SK-N-SH treated with all-trans-retinoic acid at 6 μM for 48 hours (cell line): ENCODE data around the gene IL6ST.

ENCODE experiments used
- ATAC-seq: fragments of 200-7000 bp; cut with Tn5 transposase; 3 replicates; pipeline ENCODE4 v1.9.1; 2020; ENCODE audit warnings: mild to moderate bottlenecking, moderate library complexity
- ARNTL ChIP-seq: fragments of 450-650 bp; formaldehyde crosslinking; IDR thresholded peaks from 2 replicates; pipeline ENCODE4 v1.5.0; 2020; ENCODE audit warnings: low read depth, mild to moderate bottlenecking, moderate library complexity, borderline replicate concordance
- BACH2 ChIP-seq: fragments of 250-450 bp; sonication (Bioruptor Pico); IDR thresholded peaks from 2 replicates; pipeline ENCODE4 v1.9.0; 2021; ENCODE audit warnings: mild to moderate bottlenecking, borderline replicate concordance
- CREB5 ChIP-seq: fragments of 250-450 bp; sonication (Bioruptor Pico); IDR thresholded peaks from 2 replicates; pipeline ENCODE4 v1.5.1; 2020; ENCODE audit warnings: low read depth, mild to moderate bottlenecking, moderate library complexity
- CSDC2 ChIP-seq: fragments of 250-450 bp; sonication (Bioruptor Pico); IDR thresholded peaks from 2 replicates; pipeline ENCODE4 v1.5.0; 2020; ENCODE audit warnings: mild to moderate bottlenecking, moderate library complexity
- CSRNP3 ChIP-seq: fragments of 250-450 bp; sonication (Bioruptor Pico); IDR thresholded peaks from 2 replicates; pipeline ENCODE4 v1.5.1; 2021; ENCODE audit warnings: mild to moderate bottlenecking, moderate library complexity
- ESRRG ChIP-seq: fragments of 250-450 bp; sonication (Bioruptor Pico); IDR thresholded peaks from 2 replicates; pipeline ENCODE4 v1.6.1; 2021; ENCODE audit warnings: mild to moderate bottlenecking
- GLIS3 ChIP-seq: fragments of 250-450 bp; sonication (Bioruptor Pico); IDR thresholded peaks from 2 replicates; pipeline ENCODE4 v1.5.0; 2020; ENCODE audit warnings: mild to moderate bottlenecking, moderate library complexity
- ISL1 ChIP-seq: fragments of 250-450 bp; sonication (Bioruptor Pico); IDR thresholded peaks from 2 replicates; pipeline ENCODE4 v2.1.2; 2022; ENCODE audit warnings: mild to moderate bottlenecking, moderate library complexity
- OSR1 ChIP-seq: fragments of 250-450 bp; sonication (Bioruptor Pico); IDR thresholded peaks from 2 replicates; pipeline ENCODE4 v1.8.0; 2022; ENCODE audit warnings: moderate library complexity, mild to moderate bottlenecking, inconsistent platforms
- PATZ1 ChIP-seq: fragments of 250-450 bp; sonication (Bioruptor Pico); IDR thresholded peaks from 2 replicates; pipeline ENCODE4 v1.8.0; 2020; ENCODE audit warnings: mild to moderate bottlenecking, moderate library complexity, borderline replicate concordance
- POU6F1 ChIP-seq: fragments of 250-450 bp; sonication (Bioruptor Pico); IDR thresholded peaks from 2 replicates; pipeline ENCODE4 v1.8.0; 2021; ENCODE audit warnings: low read depth, mild to moderate bottlenecking, moderate library complexity, borderline replicate concordance
- RARB ChIP-seq: fragments of 250-450 bp; sonication (Bioruptor Pico); IDR thresholded peaks from 2 replicates; pipeline ENCODE4 v1.8.0; 2021; ENCODE audit warnings: mild to moderate bottlenecking, moderate library complexity
- SNAI2 ChIP-seq: fragments of 250-450 bp; sonication (Bioruptor Pico); IDR thresholded peaks from 2 replicates; pipeline ENCODE4 v1.5.0; 2020; ENCODE audit warnings: mild to moderate bottlenecking, moderate library complexity
- TCF4 ChIP-seq: fragments of 250-450 bp; sonication (Bioruptor Pico); IDR thresholded peaks from 2 replicates; pipeline ENCODE4 v1.8.0; 2021; ENCODE audit warnings: mild to moderate bottlenecking, moderate library complexity, borderline replicate concordance
- TOX ChIP-seq: fragments of 250-450 bp; sonication (Bioruptor Pico); IDR thresholded peaks from 2 replicates; pipeline ENCODE4 v1.8.0; 2021; ENCODE audit warnings: mild to moderate bottlenecking, moderate library complexity, borderline replicate concordance
- ZC3H10 ChIP-seq: fragments of 250-450 bp; sonication (Bioruptor Pico); IDR thresholded peaks from 2 replicates; pipeline ENCODE4 v1.5.1; 2021; ENCODE audit warnings: mild to moderate bottlenecking, moderate library complexity
- ZFP3 ChIP-seq: fragments of 250-450 bp; sonication (Bioruptor Pico); IDR thresholded peaks from 2 replicates; pipeline ENCODE4 v1.5.0; 2020; ENCODE audit warnings: mild to moderate bottlenecking, moderate library complexity
- ZFP30 ChIP-seq: fragments of 450-650 bp; formaldehyde crosslinking; IDR thresholded peaks from 2 replicates; pipeline ENCODE4 v1.5.0; 2022; ENCODE audit warnings: mild to moderate bottlenecking, moderate library complexity
- ZNF565 ChIP-seq: fragments of 450-650 bp; formaldehyde crosslinking; conservative IDR thresholded peaks from 2 replicates; pipeline ENCODE4 v1.5.0; 2020; ENCODE audit warnings: low read depth, mild to moderate bottlenecking, moderate library complexity
- ZNF70 ChIP-seq: fragments of 450-650 bp; formaldehyde crosslinking; IDR thresholded peaks from 2 replicates; pipeline ENCODE4 v1.5.0; 2020; ENCODE audit warnings: mild to moderate bottlenecking, moderate library complexity
- ZNF8 ChIP-seq: fragments of 450-650 bp; formaldehyde crosslinking; IDR thresholded peaks from 2 replicates; pipeline ENCODE4 v1.5.0; 2020; ENCODE audit warnings: mild to moderate bottlenecking, moderate library complexity
- TF ChIP-seq, protein P1 (sequence below): fragments of 250-450 bp; sonication (Bioruptor Pico); IDR thresholded peaks from 2 replicates; pipeline ENCODE4 v1.5.0; 2020; ENCODE audit warnings: mild to moderate bottlenecking, moderate library complexity

IL6ST gene

GRCh38 chr5:55997742-55998351, 3.1 kb upstream of the IL6ST start:
- ATAC-seq, result no peak
- TF ChIP-seq ISL1 (CRISPR knock-in tag) (no peak), PATZ1 (no peak), CREB5 (CRISPR knock-in tag) (no peak), TCF4 (CRISPR knock-in tag) (no peak), ZC3H10 (CRISPR knock-in tag) (no peak), POU6F1 (CRISPR knock-in tag) (no peak), SNAI2 (CRISPR knock-in tag) (no peak), ESRRG (CRISPR knock-in tag) (no peak), ZFP30 (CRISPR knock-in tag) (no peak), CSRNP3 (no peak), GLIS3 (CRISPR knock-in tag) (no peak), TOX (no peak), CSDC2 (CRISPR knock-in tag) (no peak), RARB (CRISPR knock-in tag) (no peak), OSR1 (CRISPR knock-in tag) (no peak), BACH2 (CRISPR knock-in tag) (no peak), ARNTL (CRISPR knock-in tag) (no peak), ZFP3 (no peak), ZNF8 (CRISPR knock-in tag) (no peak)
- TF ChIP-seq, protein P1, sequence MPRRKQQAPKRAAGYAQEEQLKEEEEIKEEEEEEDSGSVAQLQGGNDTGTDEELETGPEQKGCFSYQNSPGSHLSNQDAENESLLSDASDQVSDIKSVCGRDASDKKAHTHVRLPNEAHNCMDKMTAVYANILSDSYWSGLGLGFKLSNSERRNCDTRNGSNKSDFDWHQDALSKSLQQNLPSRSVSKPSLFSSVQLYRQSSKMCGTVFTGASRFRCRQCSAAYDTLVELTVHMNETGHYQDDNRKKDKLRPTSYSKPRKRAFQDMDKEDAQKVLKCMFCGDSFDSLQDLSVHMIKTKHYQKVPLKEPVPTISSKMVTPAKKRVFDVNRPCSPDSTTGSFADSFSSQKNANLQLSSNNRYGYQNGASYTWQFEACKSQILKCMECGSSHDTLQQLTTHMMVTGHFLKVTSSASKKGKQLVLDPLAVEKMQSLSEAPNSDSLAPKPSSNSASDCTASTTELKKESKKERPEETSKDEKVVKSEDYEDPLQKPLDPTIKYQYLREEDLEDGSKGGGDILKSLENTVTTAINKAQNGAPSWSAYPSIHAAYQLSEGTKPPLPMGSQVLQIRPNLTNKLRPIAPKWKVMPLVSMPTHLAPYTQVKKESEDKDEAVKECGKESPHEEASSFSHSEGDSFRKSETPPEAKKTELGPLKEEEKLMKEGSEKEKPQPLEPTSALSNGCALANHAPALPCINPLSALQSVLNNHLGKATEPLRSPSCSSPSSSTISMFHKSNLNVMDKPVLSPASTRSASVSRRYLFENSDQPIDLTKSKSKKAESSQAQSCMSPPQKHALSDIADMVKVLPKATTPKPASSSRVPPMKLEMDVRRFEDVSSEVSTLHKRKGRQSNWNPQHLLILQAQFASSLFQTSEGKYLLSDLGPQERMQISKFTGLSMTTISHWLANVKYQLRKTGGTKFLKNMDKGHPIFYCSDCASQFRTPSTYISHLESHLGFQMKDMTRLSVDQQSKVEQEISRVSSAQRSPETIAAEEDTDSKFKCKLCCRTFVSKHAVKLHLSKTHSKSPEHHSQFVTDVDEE (CRISPR knock-in tag), result no peak

DNA sequence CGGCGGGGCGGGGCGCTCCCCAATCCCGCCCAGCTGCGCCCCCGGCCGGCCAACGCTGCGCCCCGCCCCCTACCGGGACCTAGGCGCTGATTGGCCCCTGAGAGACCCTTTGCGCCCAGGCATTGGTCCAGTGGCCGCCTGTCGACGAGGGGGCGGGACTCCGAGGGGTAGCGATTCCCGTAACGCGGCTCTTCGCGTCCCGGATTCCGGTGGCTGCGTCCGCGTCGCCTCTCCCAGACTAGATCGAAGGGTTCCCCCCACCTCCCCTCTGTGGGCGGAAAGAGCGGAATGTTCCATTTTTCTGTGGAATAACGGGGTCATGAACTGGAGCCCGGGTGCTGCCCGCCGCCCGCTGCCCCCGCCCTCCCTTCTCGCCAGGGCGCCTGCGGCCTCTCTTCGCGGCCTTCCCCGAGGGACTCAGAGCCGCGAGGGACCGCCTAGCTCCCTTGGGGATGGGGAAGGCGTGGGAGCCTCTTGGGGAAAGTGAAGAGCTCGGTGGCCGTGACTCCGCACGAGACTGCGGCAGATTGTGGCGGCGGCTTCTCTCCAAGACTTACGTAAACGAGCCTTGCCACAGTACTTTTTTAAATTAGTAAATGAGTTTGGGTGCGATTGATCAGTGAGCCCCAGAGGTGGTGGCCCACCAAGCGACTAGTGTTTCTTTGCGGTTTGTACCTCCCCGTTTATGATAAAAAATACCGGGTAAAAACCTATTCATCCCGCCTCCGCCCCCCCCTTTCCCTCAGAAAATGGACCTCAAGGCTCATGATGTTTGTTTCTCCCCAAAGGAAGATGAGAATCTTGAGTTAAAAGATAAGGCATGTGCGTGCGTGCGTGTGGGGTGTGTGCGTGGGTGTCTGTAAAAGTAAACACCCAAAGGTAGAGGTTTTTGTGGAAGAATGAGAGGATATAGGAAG, 493 bp upstream of the IL6ST start:
- ATAC-seq, result peak; percentile 95
- TF ChIP-seq TCF4 (CRISPR knock-in tag), result no peak
- 0 out of 2 replicates have a peak, but pooled peaks have one; percentile 18 for TF ChIP-seq ZFP3
- no peak for TF ChIP-seq ZNF565
- TF ChIP-seq PATZ1, result peak; percentile 53; the same call in 1 of the 2 replicates
- TF ChIP-seq CSDC2 (CRISPR knock-in tag), result no peak; the same call in 1 of the 2 replicates
- 0 out of 2 replicates have a peak, but pooled peaks have one; percentile 38 for TF ChIP-seq POU6F1 (CRISPR knock-in tag)
- no peak for TF ChIP-seq ZNF70 (CRISPR knock-in tag)
- no peak for TF ChIP-seq ZNF8 (CRISPR knock-in tag)
- TF ChIP-seq, protein P1 (CRISPR knock-in tag), result peak; percentile 6; the same call in 1 of the 2 replicates
